DND-41 (cell line): ENCODE measurements around the gene LINGO1.

Experiments used
- ATAC-seq: fragments of 200-7000 bp; cut with Tn5 transposase; 3 replicates; pipeline ENCODE4 v1.9.1; 2021; ENCODE audit warnings: low read depth; ENCODE audit not compliant: insufficient read depth
- DNase-seq: peaks from one replicate; pipeline ENCODE4 v3.0.0-alpha.2; 2020
- H2AFZ ChIP-seq: 2 replicates; pipeline ENCODE4 v1.6.0; 2012; ENCODE audit warnings: low read depth, low read length
- H3K27ac ChIP-seq: 2 replicates; pipeline ENCODE4 v1.5.1; 2012; ENCODE audit warnings: low read length, inconsistent platforms
- H3K27me3 ChIP-seq: fragments of 200-600 bp; sonication (generic); 2 replicates; pipeline ENCODE4 v1.6.0; 2012; ENCODE audit warnings: low read length, mild to moderate bottlenecking, inconsistent platforms; ENCODE audit not compliant: insufficient read depth, poor library complexity
- H3K36me3 ChIP-seq: 2 replicates; pipeline ENCODE4 v1.5.1; 2012; ENCODE audit warnings: low read length, inconsistent platforms; ENCODE audit not compliant: insufficient read depth
- H3K4me1 ChIP-seq: 2 replicates; pipeline ENCODE4 v1.5.1; 2012; ENCODE audit warnings: mild to moderate bottlenecking, low read length; ENCODE audit not compliant: insufficient read depth
- H3K4me2 ChIP-seq: 2 replicates; pipeline ENCODE4 v1.6.0; 2012; ENCODE audit warnings: mild to moderate bottlenecking, moderate library complexity, low read length, inconsistent platforms; ENCODE audit not compliant: insufficient read depth
- H3K4me3 ChIP-seq, 2 experiments: fragments of 200-600 bp in 1 of 2; shearing (Covaris generic) in 1 of 2; 2 replicates each; pipeline ENCODE4 v1.5.1; 2012 to 2016; ENCODE audit warnings: inconsistent platforms in 2 of 2, low read length in 2 of 2, mild to moderate bottlenecking in 2 of 2, low read depth in 1 of 2, moderate library complexity in 1 of 2
- H3K79me2 ChIP-seq: 2 replicates; pipeline ENCODE4 v1.6.0; 2012; ENCODE audit warnings: low read length, inconsistent platforms; ENCODE audit not compliant: insufficient read depth
- H3K9ac ChIP-seq: 2 replicates; pipeline ENCODE4 v1.6.0; 2012; ENCODE audit warnings: low read depth, mild to moderate bottlenecking, inconsistent platforms, low read length, moderate library complexity
- H3K9me3 ChIP-seq: 2 replicates; pipeline ENCODE4 v1.5.1; 2012; ENCODE audit warnings: low read length, moderate library complexity, mild to moderate bottlenecking, inconsistent platforms; ENCODE audit not compliant: insufficient read depth, severe bottlenecking
- H4K20me1 ChIP-seq: 2 replicates; pipeline ENCODE4 v1.6.0; 2012; ENCODE audit warnings: low read length; ENCODE audit not compliant: insufficient read depth
- EZH2 ChIP-seq: IDR thresholded peaks from 3 replicates; pipeline ENCODE4 v1.6.1; 2012; ENCODE audit warnings: borderline replicate concordance, low read depth, mild to moderate bottlenecking, moderate library complexity, low read length, inconsistent platforms; ENCODE audit not compliant: severe bottlenecking
- TF ChIP-seq, protein P1 (sequence below): IDR thresholded peaks from 2 replicates; pipeline ENCODE4 v1.5.1; 2012; ENCODE audit warnings: borderline replicate concordance, low read length, moderate library complexity, mild to moderate bottlenecking; ENCODE audit not compliant: poor library complexity, severe bottlenecking; ENCODE audit errors: extremely low read depth

Gene LINGO1

DNA sequence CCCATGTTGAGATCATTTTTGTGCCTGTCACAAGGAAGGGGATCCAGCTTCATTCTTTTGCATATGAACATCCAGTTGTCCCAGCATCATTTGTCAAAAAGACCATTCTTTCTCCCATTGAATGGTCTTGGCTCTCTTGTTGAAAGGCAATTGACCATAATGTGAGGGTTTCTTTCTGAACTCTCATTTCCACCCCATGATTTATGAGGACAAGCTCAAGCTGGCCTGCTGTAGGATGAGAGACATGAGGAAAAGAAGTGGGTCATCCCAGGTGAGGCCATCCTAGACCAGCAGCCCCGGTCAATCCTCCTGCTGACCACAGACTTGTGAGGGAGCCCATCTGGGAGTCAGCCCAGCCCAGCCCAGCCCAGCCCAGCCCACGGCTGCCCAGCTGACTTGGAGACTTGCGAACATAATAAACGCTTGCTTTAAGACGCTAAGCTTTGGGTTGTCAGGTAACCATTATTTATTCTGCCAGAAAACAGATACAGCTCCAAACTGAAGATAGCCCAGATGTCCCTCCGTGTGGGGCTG, 69.0 kb downstream of the LINGO1 start:
- Histone ChIP-seq H3K27me3 (peaks cover 3% of the 10 kb centered on the region), H3K9me3 (no peaks in the 10 kb centered on the region), H4K20me1 (no peaks in the 10 kb centered on the region), H3K9ac (no peak overlapping the region), H3K4me2 (no peak overlapping the region), H3K36me3 (no peaks in the 10 kb centered on the region), H3K4me3 (no peak overlapping the region), H3K79me2 (no peaks in the 10 kb centered on the region), H2AFZ (no peak overlapping the region), H3K27ac (no peak overlapping the region), H3K4me1 (no peaks in the 10 kb centered on the region)
- ATAC-seq, result no peak
- no peak for DNase-seq
- TF ChIP-seq, protein P1, sequence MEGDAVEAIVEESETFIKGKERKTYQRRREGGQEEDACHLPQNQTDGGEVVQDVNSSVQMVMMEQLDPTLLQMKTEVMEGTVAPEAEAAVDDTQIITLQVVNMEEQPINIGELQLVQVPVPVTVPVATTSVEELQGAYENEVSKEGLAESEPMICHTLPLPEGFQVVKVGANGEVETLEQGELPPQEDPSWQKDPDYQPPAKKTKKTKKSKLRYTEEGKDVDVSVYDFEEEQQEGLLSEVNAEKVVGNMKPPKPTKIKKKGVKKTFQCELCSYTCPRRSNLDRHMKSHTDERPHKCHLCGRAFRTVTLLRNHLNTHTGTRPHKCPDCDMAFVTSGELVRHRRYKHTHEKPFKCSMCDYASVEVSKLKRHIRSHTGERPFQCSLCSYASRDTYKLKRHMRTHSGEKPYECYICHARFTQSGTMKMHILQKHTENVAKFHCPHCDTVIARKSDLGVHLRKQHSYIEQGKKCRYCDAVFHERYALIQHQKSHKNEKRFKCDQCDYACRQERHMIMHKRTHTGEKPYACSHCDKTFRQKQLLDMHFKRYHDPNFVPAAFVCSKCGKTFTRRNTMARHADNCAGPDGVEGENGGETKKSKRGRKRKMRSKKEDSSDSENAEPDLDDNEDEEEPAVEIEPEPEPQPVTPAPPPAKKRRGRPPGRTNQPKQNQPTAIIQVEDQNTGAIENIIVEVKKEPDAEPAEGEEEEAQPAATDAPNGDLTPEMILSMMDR, result no peak
- no peak for TF ChIP-seq EZH2
